PC-9 (cell line): ENCODE results near the gene SDK1.

Source experiments
- EZH2 ChIP-seq: fragments of 200-600 bp; sonication (generic); IDR thresholded peaks from 2 replicates; pipeline ENCODE4 v1.8.0; 2017; ENCODE audit warnings: antibody characterized with exemption, low read depth
- TF ChIP-seq, protein P1 (sequence below): fragments of 200-600 bp; sonication (generic); conservative IDR thresholded peaks from 2 replicates; pipeline ENCODE4 v1.6.1; 2017; ENCODE audit warnings: mixed run types, antibody characterized with exemption, mild to moderate bottlenecking, moderate library complexity

GRCh38 chr7:4048336-4048735 is 747.3 kb downstream of the SDK1 start:
- TF ChIP-seq EZH2: no peak
- TF ChIP-seq, protein P1, sequence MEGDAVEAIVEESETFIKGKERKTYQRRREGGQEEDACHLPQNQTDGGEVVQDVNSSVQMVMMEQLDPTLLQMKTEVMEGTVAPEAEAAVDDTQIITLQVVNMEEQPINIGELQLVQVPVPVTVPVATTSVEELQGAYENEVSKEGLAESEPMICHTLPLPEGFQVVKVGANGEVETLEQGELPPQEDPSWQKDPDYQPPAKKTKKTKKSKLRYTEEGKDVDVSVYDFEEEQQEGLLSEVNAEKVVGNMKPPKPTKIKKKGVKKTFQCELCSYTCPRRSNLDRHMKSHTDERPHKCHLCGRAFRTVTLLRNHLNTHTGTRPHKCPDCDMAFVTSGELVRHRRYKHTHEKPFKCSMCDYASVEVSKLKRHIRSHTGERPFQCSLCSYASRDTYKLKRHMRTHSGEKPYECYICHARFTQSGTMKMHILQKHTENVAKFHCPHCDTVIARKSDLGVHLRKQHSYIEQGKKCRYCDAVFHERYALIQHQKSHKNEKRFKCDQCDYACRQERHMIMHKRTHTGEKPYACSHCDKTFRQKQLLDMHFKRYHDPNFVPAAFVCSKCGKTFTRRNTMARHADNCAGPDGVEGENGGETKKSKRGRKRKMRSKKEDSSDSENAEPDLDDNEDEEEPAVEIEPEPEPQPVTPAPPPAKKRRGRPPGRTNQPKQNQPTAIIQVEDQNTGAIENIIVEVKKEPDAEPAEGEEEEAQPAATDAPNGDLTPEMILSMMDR: no peak
